ENCODE measurements around the gene HMGCL.

HMGCL gene

DNA sequence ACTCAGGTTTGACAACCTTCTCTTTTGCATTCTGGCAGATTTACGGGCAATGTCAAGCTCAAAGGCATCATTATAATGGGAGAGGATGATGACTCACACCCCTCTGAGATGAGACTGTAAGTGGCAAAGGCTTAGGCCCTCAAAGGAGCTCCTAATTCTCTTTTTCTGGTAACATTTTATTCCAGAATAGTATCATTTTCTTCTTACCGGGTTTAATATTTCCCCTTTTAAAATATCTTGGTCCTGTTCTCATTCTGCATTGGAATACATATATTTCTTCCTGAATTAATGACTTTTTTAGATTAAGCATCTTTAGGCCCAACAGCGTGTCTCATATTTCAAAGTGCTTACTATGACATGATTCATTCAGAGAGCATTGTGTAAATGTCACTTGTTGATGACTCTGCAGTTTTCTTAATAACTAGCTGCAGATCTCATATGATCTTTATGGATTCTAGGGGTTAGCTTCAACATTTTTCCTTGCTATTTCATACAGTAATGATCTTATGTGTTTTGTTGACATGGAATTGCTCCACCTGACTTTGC lies 45.3 kb downstream of the HMGCL start:
- no peak for DNase-seq (ENCODE audit: low read depth in 2 of 2, low spot score in 1 of 2)

DNA sequence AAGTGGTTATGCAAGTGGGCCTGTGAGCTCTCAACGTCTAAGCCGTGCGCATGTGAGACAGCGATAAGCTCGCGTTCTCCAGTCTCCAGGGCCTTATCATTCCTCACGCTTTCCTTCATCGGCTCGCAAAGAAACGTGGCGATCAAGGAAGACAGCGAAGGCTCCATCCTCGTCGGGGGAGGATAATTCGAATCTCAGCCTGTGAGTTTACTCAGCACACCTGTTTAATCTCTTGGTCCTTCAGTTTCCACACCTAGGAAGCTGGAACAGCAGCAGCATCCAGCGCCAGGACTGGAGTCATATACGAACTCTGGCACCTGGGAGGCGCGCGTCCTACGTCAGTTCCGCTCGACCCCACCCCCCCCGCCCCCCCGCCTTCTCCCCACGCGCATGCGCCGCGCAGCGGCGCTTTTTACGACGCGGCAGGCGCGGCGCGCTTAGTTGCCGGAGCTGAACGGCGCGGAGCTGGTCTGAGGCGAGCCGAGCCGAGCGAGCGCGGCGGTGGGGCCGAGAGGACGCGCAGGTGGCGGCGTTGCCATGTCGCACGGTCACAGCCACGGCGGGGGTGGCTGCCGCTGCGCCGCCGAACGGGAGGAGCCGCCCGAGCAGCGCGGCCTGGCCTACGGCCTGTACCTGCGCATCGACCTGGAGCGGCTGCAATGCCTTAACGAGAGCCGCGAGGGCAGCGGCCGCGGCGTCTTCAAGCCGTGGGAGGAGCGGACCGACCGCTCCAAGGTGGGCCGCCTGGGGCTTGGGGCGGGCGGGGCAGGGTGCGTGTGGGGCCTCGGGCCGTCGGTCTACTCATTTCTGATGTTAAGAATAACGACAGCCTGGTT lies 47.0 kb downstream of the HMGCL start, which contains the start of gene PITHD1:
Gene PITHD1, plus strand, starts transcription at position 440 of the 836 bp plus-strand sequence. Its CDS starts 98 bp downstream, at position 538.
- DNase-seq (ENCODE audit: low read depth in 2 of 2, low spot score in 1 of 2) = peak; percentile 44 to 50

DNA sequence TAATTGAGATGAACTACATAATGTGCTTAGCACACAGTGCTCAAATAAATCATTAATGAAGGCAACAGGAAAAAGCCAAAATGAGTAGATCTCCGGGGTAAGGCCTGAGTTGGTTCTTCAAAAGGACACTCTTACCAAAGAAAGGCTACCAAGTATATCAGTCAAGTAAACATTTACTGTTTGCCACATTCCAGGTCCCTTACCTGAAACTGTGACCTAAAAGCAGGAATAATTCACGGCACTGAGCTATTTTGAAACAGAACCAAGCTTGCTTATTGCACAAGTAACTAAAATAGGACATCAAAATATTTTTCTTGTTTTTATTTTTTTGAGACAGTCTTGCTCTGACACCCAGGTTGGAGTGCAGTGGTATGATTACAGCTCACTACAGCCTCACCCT lies 49.0 kb downstream of the HMGCL start:
- DNase-seq (ENCODE audit: low read depth in 2 of 2, low spot score in 1 of 2) = no peak

DNA sequence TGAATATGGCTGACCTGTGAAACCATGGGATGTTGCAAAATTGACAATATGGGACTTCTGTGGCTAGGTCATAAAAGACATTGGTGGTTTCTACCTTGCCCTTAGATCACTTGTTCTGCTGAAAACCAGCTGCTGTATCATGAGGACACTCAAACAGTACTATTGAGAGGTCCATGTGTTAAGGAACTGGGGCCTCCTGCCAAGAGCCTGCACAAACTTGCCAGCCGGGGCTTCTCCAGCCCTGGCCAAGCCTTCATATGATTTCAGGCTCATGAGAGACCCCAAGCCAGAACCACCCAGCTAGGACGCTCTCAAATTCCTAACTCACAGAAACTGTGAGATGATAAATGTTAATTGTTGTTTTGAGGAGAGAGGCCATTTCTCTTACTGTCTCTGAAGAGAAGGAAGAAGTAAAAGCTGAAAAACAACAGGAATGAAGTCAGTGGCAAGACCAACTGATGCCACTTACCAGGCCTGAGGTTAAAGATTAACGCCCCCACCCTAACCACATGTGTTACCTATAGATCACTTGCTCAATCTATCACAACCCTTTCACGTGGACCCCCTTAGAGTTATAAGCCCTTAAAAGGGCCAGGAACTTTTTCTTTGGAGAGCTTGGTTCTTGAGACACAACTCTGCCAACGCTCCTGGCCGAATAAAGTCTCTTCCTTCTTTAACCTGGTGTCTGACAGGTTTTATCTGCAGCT lies 50.9 kb downstream of the HMGCL start:
- DNase-seq (ENCODE audit: low read depth in 2 of 2, low spot score in 1 of 2) = no peak

DNA sequence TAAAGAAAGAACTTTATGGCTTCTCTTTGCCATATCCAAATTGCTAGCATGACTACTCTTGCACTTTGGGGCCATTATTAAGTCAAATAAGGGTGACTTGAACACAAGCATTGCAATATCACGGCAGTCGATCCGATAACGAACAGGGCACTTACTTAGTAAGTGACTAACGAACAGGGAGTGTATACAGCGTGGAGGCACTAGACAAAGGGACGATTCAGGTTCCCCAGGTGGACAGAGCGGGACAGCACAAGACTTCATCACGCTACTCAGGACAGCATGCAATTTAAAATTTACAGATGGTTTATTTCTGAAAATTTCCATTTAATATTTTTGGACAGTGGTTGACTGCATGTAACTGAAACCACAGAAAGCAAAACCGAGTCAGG lies 52.4 kb downstream of the HMGCL start:
- DNase-seq (ENCODE audit: low read depth in 2 of 2, low spot score in 1 of 2) = no peak

DNA sequence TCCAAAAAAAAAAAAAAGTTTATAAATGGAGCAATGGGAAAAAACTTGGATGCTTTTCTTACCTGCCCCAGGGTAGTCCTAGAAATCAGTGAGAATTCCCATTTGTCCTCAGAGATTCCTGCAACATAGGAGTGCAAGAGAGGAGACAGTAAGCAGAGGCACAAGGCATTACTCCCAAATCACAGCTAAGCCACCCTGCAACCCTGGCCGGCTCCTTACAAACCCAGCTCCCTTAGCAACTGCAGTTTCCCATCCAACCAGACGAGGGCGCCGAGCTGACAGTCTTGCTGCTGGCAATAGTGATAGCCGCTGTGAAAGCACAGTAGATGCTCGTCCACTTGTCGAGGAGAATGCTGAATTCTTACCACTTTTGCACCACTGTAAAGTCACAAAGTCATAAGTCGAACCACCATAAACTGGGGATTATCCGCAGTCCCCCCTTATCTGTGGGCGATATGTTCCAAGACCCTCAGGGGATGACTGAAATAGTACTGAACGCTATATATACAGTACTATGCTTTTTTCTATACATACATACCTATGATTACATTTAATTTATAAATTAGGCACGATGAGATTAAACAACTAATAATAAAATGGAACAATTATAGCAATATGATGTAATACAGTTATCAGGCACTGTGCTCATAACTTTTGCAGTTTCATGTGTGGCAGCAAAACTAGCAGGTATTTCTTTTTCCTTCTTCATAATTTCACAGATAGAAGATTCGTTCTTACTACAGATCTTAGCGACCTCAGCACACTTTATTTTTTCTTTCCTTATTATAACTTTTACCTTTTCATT lies 53.0 kb downstream of the HMGCL start:
- peak; percentile 66 to 80 for DNase-seq (ENCODE audit: low read depth in 2 of 2, low spot score in 1 of 2)

DNA sequence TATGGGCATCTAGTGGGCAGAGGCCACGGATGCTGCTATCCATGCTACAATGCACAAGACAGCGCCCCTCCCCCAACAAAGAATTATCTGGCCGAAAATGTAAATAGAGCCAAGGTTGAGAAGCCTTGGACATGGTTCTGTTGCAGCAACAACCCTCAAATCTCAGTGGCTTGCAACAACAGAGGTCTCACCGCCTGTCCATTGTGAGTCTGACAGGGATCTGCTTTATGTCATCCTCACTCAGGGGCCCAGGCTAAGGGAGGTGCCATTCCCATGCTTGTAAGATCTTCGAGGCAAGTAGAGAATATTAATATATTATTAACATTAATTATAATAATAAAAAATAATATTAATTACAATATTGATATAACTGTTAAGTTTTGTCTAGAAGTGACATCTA lies 56.5 kb downstream of the HMGCL start:
- DNase-seq (ENCODE audit: low read depth in 2 of 2, low spot score in 1 of 2) = no peak

DNA sequence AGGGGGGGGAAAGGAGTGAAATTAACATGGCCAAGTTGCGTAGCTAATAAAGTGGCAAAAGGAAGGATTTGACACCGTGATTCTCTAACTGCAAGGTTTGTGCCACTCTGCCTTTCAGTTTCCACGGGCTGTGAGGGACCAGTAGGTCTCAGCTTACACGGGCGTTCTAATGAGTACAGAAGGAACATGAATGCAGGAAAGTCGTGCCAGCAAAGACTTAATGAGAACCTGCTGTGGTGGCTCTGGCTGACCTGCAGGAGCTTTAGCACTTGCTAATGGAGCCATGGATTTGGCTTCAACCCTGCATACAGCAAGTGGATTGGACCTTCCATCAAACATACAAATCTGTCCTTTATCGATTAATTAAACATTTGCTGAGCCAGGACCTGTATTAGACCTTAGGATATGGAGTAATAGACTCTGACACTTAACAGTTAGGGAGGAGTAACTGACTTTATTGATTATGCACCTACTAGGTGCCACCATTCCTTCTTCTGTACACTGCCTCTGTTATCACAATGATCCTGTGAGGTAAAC lies 62.1 kb downstream of the HMGCL start:
- DNase-seq (ENCODE audit: low read depth in 2 of 2, low spot score in 1 of 2) = no peak

DNA sequence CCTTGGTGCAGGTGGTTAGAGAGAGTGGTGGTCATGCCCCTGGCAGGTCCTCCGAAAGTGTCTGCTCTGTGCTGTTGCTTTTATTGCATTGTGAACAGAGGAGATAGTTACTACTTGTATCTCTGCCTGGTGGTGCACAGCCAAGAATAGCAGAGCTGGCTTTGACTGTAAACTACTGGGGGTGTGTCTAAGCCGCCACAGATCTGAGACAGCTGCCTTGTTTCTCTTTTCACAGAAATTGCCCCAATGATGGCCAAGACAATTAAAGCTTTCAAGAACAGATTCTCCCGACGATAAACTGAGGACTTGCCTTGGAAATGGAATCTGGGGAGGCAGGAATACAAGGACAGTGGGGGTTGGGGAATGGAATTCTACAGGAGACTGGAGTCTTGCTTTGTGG lies 66.0 kb downstream of the HMGCL start:
- no peak for DNase-seq (ENCODE audit: low read depth in 2 of 2, low spot score in 1 of 2)

DNA sequence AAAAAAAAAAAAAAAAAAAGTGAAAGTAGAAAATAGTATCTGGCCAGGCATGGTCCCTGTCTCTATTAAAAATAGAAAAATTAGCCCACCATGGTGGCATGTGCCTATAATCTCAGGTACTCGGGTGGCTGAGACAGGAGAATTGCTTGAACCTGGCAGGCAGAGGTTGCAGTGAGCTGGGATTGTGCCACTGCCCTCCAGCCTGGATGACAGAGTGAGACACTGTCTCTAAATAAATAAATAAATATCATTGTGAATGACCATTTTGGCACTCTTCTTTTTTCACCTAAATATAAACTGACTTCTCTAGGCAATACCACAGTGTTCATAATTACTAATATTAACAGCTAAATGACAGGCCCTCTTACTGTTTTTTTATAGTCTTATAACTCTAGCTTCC lies 67.4 kb downstream of the HMGCL start:
- no peak for DNase-seq (ENCODE audit: low read depth in 2 of 2, low spot score in 1 of 2)

DNA sequence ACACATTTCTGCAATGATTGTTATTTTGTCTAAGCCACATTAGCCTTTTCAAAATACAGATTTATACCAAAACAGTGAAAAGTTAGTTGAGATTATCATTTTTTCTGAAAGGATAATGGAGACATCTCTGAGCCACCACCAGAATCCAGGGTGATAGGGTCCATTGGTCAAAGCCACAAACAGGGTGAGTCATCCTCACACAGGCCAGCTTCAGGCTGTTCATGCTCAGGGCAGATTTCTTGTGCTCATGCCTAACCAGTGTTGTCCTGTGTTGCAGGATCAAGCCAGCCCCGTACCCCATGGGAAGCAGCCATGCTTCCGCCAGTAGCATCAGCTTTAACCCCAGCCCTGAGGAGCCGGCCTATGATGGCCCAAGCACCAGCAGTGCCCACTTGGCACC lies 68.6 kb downstream of the HMGCL start:
- DNase-seq (ENCODE audit: low read depth in 2 of 2, low spot score in 1 of 2) = no peak

DNA sequence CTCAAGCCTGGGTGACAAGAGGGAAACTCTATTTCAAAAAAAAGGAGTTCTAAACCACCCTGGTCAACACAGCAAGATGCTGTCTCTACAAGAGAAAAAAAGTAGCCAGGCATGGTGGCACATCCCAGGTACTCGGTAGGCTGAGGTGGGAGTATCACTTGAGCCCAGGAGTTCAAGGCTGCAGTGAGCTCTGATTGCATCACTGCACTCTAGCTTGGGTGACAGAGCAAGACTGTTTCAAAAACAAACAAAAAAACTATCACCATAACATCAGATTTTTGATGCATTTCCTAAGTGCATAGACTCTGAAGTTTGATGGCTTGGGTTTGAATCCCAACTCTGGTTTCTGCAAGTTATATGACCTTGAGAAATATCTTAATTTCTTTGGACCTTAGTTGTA lies 72.3 kb downstream of the HMGCL start:
- no peak for DNase-seq (ENCODE audit: low read depth in 2 of 2, low spot score in 1 of 2)
